NB4 (cell line): ENCODE measurements around the gene TMEM26.

Experiments
- DNase-seq: peaks from one replicate; pipeline ENCODE4 v3.0.0; 2010; ENCODE audit warnings: low read depth
- H3K4me3 ChIP-seq: one replicate; pipeline ENCODE4 v1.5.1; 2011; ENCODE audit warnings: mild to moderate bottlenecking, low read depth, low read length, moderate library complexity
- MYC ChIP-seq: IDR thresholded peaks from 2 replicates; pipeline ENCODE4 v1.6.1; 2011; ENCODE audit warnings: low read depth, low read length
- POLR2A ChIP-seq: IDR thresholded peaks from 2 replicates; pipeline ENCODE4 v1.6.1; 2011; ENCODE audit warnings: mild to moderate bottlenecking; ENCODE audit not compliant: insufficient read length; ENCODE audit errors: extremely low read depth
- TF ChIP-seq, protein P1 (sequence below): IDR thresholded peaks from one replicate; pipeline ENCODE4 v1.5.1; 2012; ENCODE audit warnings: low read depth, low read length
- TF ChIP-seq, protein P2 (sequence below): IDR thresholded peaks from 2 replicates; pipeline ENCODE4 v1.6.1; 2011; ENCODE audit warnings: low read depth, low read length

TMEM26 gene

DNA sequence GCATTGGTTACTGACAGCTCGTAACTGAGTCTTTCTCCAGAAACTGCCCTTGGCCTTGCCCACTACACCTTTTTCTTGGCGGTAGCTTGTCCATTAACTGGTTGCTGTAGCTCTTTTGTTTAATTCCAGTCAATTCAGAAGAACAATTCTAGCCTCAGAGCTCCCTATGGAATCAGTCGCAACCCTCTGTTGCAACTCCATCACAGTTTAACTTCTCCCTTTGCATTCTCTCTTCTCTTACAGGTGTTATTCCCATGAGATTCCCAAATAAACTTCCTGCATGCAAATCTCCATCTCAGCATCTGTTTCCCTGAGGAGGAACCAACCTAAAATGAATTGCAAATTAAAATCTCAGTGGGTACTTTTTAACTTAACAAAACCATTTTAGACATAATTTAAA, 28.4 kb upstream of the TMEM26 start:
- TF ChIP-seq, protein P1, sequence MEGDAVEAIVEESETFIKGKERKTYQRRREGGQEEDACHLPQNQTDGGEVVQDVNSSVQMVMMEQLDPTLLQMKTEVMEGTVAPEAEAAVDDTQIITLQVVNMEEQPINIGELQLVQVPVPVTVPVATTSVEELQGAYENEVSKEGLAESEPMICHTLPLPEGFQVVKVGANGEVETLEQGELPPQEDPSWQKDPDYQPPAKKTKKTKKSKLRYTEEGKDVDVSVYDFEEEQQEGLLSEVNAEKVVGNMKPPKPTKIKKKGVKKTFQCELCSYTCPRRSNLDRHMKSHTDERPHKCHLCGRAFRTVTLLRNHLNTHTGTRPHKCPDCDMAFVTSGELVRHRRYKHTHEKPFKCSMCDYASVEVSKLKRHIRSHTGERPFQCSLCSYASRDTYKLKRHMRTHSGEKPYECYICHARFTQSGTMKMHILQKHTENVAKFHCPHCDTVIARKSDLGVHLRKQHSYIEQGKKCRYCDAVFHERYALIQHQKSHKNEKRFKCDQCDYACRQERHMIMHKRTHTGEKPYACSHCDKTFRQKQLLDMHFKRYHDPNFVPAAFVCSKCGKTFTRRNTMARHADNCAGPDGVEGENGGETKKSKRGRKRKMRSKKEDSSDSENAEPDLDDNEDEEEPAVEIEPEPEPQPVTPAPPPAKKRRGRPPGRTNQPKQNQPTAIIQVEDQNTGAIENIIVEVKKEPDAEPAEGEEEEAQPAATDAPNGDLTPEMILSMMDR = no peak
- no peak for TF ChIP-seq POLR2A
- TF ChIP-seq MYC = no peak
- no peak for DNase-seq
- no peak overlapping the region for H3K4me3 ChIP-seq

DNA sequence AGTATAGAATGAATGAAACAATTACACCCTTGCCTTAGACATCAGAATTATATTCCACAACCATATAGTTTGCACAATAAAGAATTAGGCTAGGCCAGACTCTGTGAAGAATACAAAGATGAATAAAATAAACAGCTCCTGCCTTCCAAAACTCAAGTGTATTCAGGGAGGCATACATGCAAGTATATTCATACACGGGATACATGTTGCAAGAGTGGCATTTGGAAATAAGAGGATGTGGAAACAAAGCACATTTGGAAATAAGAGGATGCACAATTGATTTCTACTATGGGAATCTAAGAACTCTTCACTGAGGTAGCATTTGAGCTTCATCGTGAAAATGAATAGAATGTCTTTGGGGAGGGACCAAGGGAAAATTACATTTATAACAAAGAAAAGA, 27.0 kb upstream of the TMEM26 start:
- TF ChIP-seq, protein P1 = no peak
- TF ChIP-seq POLR2A (no peak), MYC (no peak)
- TF ChIP-seq, protein P2, sequence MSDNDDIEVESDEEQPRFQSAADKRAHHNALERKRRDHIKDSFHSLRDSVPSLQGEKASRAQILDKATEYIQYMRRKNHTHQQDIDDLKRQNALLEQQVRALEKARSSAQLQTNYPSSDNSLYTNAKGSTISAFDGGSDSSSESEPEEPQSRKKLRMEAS = no peak
- no peak overlapping the region for H3K4me3 ChIP-seq
- DNase-seq = no peak

DNA sequence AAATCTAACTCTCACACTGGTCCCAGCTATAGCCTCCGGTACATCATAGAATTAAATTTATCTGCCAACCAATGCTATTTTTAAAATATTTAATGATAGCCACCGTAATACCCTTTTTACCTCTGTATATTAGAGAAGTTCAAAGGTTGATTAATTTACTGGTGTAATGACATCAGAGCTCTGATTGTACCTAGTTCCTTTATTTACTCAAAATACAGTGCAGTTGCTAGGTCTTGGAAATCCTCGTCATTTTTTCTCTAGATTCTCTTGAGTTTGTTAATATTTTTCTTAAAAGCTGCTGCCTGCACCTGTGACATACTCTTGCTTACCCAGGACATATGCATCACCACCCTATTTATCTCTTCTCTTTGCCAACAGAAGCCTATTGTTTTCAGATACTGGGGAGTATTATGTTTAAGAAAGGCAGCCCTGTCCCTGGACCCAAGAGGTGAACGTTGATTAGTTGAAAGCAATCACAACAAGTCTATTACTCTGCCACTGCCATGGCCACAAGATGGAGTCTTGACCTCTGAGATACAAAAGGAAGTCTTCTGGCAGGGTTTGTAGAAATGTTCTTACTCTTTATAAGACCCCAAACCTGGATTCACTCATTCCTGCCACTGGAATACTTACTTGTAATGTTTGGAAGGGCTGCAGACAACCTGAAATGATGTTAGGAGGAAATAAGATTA, 25.6 kb upstream of the TMEM26 start:
- no peak for DNase-seq
- TF ChIP-seq POLR2A (no peak), MYC (no peak)
- TF ChIP-seq, protein P2 = no peak
- TF ChIP-seq, protein P1 = no peak
- no peak overlapping the region for H3K4me3 ChIP-seq

DNA sequence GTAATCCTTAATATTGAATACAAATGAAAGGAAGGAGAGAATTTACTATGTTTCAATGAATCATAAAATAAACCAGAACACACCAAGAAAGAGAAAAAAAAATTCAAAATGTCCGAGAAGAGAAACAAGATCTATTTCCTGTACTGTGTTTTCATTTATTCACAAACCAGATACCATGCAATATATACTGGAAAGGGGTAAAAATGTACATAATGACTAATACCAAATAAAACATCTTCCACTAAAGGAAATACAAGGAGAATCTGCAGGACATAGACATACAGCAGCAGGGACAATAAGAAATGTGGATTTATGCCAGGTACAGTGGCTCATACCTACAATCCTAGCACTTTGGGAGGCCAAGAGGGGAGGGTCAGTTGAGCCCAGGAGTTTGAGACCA, 24.3 kb upstream of the TMEM26 start:
- no peak for DNase-seq
- TF ChIP-seq MYC (no peak), POLR2A (no peak)
- TF ChIP-seq, protein P2 = no peak
- TF ChIP-seq, protein P1 = no peak
- H3K4me3 ChIP-seq = no peak overlapping the region

DNA sequence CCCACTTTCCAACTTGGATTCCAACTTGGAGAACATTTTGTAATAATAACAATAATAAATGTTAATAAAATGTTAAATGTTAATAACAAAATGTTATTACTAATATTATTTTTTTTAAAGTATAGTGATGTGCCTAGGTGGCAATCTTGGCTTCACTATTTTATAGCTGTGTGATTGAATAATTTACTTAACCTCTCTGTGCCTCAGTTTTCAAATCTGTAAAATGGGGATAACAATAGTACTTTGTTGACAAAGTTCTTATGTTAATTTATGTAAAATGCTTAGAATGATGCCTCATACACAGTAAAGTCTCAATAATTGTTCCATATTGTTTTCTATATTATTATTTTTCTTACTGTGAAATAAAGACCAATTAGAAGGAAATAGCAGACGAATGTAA, 23.3 kb upstream of the TMEM26 start:
- no peak overlapping the region for H3K4me3 ChIP-seq
- DNase-seq = no peak
- TF ChIP-seq POLR2A (no peak), MYC (no peak)
- TF ChIP-seq, protein P1 = no peak

DNA sequence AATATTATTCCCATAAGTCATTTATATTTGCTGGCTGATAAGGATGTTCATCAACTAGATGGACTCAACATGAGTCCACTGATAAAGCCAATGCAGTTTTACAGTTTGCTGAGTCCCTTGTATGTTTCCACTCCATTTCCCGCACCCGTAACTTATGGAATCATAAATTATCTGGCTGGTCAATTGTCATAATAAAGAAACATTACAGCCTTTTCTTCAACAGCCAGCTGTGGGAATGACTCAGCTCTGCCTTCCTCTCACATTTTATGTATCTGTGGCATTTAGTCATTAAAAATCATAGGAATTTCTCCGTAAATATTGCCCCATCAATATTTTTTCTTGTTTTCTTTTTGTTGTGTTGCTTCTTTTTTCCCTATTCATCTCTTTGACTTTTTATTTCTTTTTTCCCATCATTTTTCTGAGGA, 22.3 kb upstream of the TMEM26 start:
- TF ChIP-seq, protein P2 = no peak
- DNase-seq = no peak

More for the DNA sequence above, 22.3 kb upstream of the TMEM26 start:
- no peak overlapping the region for H3K4me3 ChIP-seq
